NCI-H2081 treated with DMSO at 0.1 percent for 48 hours (cell line): ENCODE measurements around the gene PDCD1.
"Not testable (repeated sequence)": the region's sequence is repeated elsewhere in the genome, so short reads cannot be mapped to it uniquely, and the experiment has no call there.

Experiments
- DNase-seq: peaks from one replicate; lab custom pipeline; 2025; lab: John Stamatoyannopoulos, UW

The PDCD1 gene

GRCh38 chr2:241858206-241859016 lies at the start of gene PDCD1:
PDCD1 (minus strand) TSS chr2:241858894; CDS start chr2:241858838, 56 bp downstream.
- no peak for DNase-seq

GRCh38 chr2:241907831-241908230 lies 49.1 kb upstream of the PDCD1 start:
- DNase-seq, result not testable (repeated sequence)

- DNase-seq, result no peak
Observed at GRCh38 chr2:241906826-241907570, 48.3 kb upstream of the PDCD1 start.

- not testable (repeated sequence) for DNase-seq
Observed at GRCh38 chr2:241906378-241906770, 47.7 kb upstream of the PDCD1 start.

- no peak for DNase-seq
Observed at GRCh38 chr2:241905716-241906377, 47.2 kb upstream of the PDCD1 start.

- no peak for DNase-seq
Observed at GRCh38 chr2:241904791-241905710, 46.4 kb upstream of the PDCD1 start.

DNA sequence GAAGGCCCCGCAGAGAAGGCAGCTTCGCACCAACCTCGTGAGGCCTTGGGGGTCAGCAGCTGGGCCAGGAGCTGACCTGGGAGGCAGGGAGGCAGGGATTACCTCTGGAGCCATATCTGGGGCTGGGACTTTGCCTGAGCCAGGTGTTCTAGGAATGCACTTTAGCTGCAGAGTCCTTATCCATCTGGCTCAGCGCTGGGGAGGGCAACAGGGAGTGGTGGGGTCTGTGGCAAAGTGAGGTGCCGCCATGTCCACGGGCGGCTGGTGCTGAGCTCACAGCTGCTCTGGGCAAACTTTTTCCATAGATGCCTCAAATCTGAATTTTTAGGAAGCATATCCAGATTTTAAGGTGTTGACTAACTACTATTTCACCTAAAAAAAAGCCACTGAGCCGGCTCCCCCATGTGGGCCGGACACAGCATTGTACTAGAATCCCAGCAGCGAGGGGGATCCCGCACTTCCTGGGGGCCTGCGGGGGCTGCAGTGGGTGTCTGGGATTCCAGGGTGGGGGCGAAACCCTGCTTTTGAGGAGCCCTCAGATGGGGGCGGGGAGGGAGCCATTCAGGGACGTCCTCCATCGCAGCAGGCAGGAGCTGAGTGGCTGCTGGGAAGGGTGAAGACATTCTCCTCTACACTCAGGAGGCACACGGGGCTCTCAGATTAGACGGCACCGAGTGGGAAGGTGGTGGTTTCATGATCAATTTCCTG lies 45.5 kb upstream of the PDCD1 start:
- DNase-seq, result no peak

GRCh38 chr2:241903121-241904010 lies 44.7 kb upstream of the PDCD1 start:
- DNase-seq, result no peak

- DNase-seq, result no peak
Observed at GRCh38 chr2:241902357-241902991, 43.8 kb upstream of the PDCD1 start.

DNA sequence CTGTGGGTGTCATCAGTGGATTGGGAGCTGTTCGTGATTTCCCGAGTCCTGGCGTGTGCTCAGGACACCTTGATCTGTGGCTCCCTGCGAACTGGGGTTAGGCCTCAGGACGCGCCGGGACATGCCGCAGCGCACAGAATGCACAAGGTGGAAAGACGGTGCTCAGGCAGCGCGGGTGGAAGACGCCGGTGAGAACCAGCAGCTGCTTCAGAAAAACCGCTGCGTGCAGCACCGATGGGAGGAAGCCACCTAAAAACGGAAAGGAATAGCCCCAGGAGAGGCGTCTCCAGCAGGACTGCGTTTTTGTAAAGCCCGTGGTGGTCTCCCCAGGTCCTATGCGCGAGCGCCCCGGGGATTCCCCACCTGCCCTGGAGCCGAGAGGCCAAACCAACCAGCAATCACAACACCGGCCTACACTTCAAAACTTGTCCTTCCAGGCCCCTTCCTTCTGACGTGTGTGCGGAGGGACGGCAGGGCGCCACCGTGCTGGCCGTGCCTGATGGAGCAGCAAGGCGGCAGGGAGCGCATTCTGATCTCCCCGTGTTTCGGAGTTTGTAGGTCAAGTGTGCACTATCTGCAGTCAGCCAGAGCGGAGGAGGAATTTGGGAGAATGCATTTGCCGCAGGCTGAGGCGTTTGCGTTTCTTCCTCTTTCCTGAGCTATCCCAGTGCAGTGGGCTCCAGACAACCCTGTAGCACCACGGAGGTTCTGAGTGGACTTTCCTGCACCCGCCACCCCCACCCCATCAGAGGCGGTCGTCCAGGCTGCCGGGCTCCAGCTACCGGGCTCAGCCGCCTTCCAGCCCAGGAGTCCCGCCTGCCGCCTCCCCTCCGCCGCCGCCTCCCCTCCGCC lies 43.0 kb upstream of the PDCD1 start:
- no peak for DNase-seq

GRCh38 chr2:241901018-241901380 lies 42.3 kb upstream of the PDCD1 start:
- DNase-seq, result no peak

DNA sequence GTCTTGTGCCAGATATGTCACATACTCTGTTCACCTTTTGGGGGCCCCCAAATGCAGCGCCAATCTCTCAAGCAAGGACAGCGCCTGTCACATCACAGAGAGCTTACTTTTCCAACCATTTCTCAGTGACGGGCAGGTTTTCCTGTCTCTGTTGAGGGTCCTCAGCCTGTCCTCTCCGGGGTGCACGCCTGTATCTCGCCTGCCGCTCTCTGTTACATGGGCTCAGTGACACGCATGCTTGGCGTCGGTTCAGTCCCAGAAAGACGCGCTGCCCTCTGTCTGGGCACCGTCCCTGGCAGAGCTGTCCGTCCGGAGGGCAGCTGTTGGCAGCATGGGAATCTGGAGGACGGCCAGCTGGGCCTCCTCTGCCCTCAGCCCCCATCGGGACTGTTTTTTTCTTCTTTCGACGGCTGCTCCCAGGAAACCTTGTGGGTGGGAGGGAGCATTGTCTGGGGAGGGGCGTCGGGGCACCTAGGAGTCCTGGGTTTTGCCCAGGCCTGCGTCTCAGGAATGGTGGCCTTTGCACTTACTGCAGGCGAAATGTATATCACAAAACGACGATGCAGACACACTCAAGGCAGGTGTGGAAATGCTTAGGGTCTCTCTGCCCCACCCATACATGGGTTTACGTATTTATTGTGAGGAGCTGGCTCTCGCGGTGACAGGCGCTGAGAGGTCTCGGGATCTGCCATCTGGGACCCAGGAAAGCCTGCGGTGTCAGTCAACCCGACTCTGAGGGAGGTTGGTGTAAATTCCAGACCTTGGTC lies 41.7 kb upstream of the PDCD1 start:
- DNase-seq, result no peak

DNA sequence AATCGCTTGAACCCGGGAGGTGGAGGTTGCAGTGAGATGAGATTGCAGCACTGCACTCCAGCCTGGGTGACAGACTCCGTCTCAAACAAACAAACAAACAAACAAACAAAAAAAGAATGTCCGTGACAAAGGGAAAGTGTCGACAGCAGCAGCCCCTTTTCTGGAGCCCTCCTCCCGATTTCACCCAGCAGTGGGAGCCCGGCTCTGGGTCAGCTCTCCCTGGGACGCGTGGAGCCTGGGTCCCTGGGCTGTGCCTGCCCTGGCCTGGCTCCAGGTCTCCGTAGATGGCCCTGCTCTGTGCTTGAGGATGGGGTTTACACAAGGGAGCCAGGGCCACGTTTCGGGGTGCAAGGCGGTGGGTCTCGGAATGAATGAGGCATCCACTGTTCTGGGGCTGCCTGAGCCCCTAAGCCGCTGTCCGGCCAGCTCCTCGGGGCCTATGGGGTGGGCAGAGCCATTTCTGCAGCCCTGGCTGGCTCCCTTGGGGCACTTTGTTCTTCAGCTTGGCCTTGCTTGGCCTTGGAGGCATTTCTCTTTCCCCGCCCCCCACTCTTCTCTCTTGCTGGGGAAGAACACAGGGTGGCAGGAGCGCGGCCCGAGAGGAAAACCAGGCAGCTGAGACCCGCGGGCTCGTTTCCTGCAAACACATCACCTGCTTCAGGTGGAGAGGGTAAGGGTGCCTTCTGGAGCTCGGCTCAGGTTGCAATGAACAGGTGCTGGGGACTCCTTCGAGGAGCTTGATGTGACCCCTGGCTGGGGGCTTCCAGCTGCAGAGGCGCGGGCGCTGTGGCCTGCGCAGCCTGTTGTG lies 40.0 kb upstream of the PDCD1 start:
- DNase-seq, result no peak

DNA sequence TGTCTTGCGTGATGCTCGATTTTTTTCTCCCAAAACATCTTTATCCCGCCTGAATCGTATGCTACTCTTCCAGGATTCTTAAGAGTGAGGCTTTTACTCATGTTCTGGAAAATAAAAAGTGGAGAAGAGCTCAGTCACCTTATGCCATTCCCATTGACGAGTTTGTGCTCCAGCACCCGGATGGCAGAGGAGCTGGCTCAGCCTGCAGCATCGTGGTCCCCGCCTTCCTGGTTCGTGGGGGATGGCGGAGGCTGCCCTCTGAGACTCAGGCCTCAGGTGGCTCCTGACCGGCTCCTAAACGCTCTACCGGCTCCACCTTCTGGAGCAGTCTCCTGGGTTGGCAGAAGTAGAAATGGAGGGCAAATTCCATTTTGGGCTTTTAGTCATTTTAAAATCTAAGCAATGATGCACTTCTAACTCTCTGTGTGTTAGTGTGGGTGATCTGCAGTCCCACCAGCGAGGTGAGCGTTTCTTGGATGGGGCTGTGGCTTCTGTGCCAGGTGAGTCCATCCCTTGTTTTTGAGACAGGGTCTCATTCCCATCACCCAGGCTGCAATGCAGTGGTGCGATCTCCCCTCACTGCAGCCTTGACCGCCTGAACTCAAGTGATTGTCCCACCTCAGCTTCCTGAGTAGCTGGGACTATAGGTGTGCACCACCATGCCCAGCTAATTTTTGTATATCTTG lies 38.7 kb upstream of the PDCD1 start:
- no peak for DNase-seq

DNA sequence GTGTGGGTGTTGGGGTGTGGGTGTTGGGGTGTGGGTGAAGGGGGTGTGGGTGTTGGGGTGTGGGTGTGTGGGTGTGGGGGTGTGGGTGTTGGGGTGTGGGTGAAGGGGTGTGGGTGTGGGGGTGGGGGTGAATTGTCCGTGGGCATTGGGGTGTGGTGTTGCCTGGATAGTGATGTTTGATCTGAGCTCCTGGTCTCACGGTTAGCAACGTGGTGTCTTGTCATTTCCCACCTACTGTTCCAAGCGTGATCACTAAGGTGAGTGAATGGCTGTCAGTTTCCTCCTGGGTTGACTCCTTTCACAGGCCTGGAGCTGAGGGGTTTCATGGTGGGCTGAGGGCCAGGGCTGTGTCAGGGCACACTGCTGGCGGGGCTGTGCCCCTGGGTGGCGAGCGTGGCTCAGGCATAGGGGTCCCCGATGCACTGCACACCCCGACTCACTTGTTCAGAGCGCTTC lies 38.1 kb upstream of the PDCD1 start:
- no peak for DNase-seq
